MM.1S (cell line): Measurements from ENCODE around the gene CUL1.

Experiments used
- CTCF ChIP-seq: fragments of 300-600 bp; sonication (generic); IDR thresholded peaks from 2 replicates; pipeline ENCODE4 v1.5.1; 2016; ENCODE audit warnings: antibody characterized with exemption, low read length, mixed read lengths
- EZH2 ChIP-seq: fragments of 300-600 bp; sonication (generic); optimal IDR thresholded peaks from 2 replicates; pipeline ENCODE3; 2017; ENCODE audit warnings: low read depth, mild to moderate bottlenecking, antibody characterized with exemption, low read length, mixed read lengths

- TF ChIP-seq CTCF (no peak), EZH2 (no peak)
These were observed 92.1 kb downstream of the CUL1 start for GRCh38 chr7:148790850-148791249.
